Dendritic cell treated with granulocyte-macrophage colony-stimulating factor and Interleukin-4, amounts not matched to agents 40 ng/mL and 50 ng/mL, for 4 days (primary cell): ENCODE data around the gene TVP23C.
"Not testable (repeated sequence)": the region's sequence is repeated elsewhere in the genome, so short reads cannot be mapped to it uniquely, and the experiment has no call there.

ENCODE experiments used
- H3K27ac Mint-ChIP-seq: one replicate; pipeline ENCODE4 v1.8.0; 2022; ENCODE audit warnings: mild to moderate bottlenecking, mixed read lengths
- H3K27me3 Mint-ChIP-seq: one replicate; pipeline ENCODE4 v1.8.0; 2022; ENCODE audit warnings: mild to moderate bottlenecking, mixed read lengths
- H3K36me3 Mint-ChIP-seq: one replicate; pipeline ENCODE4 v1.8.0; 2022; ENCODE audit warnings: low read depth, mixed read lengths
- H3K4me1 Mint-ChIP-seq: one replicate; pipeline ENCODE4 v1.8.0; 2022; ENCODE audit warnings: low read depth, mixed read lengths
- H3K4me3 Mint-ChIP-seq: one replicate; pipeline ENCODE4 v1.8.0; 2022; ENCODE audit warnings: mild to moderate bottlenecking, moderate library complexity, mixed read lengths
- H3K9me3 Mint-ChIP-seq: one replicate; pipeline ENCODE4 v1.8.0; 2022; ENCODE audit warnings: mixed read lengths
- intact Hi-C: fragments of 100-400 bp; cut with micrococcal nuclease; formaldehyde crosslinking; loops from one replicate; pipeline ENCODE4 v1.15.0; 2022

Gene TVP23C

DNA sequence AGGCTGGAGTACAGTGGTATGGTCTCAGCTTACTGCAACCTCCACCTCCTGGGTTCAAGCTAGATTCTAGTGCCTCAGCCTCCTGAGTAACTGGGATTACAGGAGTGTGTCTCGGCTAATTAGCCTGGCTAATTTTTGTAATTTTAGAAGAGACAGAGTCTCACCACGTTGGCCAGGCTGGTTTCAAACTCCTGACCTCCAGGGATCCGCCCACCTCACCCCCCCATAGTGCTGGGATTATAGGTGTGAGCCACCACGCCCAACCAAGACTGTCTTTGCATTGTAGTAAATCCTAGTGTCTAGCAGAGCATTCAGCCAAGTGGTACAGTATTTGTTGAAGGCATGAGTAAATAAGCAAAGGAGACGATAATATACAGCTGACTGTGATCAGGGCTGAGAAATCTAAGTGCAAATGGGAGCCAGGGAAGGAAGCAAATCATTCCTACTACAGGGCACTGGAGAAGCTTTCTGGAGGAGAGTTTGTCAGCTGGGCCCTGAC is 5.9 kb downstream of the TVP23C start:
- H3K4me1 Mint-ChIP-seq, H3K27me3 Mint-ChIP-seq, H3K27ac Mint-ChIP-seq, intact Hi-C loops, H3K9me3 Mint-ChIP-seq, H3K4me3 Mint-ChIP-seq, H3K36me3 Mint-ChIP-seq: not testable (repeated sequence)

DNA sequence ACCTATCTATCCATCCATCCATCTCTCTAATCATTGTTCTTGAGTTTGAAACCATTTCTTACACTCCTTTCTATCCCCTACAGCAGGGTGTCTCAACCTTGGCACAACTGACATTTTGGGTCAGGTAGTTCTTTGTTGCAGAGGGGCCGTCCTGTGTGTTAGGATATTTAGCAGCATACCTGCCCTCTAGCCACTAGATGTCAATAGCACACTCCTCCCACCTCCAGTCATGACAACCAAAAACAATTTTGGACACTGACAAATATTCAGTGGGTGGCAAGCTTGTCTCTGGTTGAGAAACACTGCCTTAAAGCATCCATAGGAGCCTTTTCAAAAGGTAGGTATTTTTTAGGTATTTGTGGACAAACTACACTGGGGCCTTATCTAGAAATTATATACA is 10.4 kb downstream of the TVP23C start:
- H3K27me3 Mint-ChIP-seq, H3K27ac Mint-ChIP-seq, H3K9me3 Mint-ChIP-seq, H3K36me3 Mint-ChIP-seq, intact Hi-C loops, H3K4me3 Mint-ChIP-seq, H3K4me1 Mint-ChIP-seq: not testable (repeated sequence)

DNA sequence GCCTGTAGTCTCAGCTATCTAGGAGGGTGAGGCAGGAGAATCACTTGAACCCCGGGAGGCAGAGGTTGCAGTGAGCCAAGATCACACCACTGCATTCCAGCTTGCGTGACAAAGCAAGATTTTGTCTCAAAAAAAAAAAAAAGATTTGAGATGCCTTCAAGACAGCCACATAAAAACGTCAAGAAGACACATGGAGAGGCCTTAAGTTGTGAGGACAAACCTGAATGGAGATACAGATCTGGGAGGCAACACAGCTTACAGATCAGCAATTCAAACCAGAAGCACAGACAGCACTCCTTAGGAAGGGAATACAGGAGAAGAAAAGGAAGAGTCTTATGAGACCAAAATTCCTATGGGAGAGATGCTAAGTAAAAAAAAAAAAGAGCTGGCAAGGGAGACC is 13.7 kb downstream of the TVP23C start:
- H3K4me3 Mint-ChIP-seq, H3K36me3 Mint-ChIP-seq, H3K27ac Mint-ChIP-seq, intact Hi-C loops, H3K9me3 Mint-ChIP-seq, H3K4me1 Mint-ChIP-seq, H3K27me3 Mint-ChIP-seq: not testable (repeated sequence)

DNA sequence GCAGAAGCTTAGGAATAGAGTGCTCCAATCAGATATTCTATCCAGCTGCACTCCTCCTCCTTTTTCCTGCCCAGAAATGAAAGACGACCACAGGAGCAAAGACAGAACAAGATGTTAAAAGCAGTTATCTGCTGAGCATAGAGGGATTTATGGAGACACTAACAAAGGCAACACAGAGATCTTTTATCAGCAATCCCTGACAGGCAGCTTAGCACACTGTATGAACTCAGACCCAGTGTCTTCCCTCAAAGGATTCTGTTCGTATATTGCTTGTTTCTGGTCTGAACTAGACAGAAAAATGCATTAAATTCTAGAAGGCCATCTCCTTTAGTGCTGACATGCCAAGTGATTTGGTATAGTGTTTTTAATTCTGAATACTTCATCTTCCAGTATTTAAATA is 16.7 kb downstream of the TVP23C start:
- H3K27me3 Mint-ChIP-seq, H3K9me3 Mint-ChIP-seq, intact Hi-C loops, H3K4me3 Mint-ChIP-seq, H3K4me1 Mint-ChIP-seq, H3K27ac Mint-ChIP-seq: not testable (repeated sequence)
- peaks cover 12% of the 10 kb centered on the region for H3K36me3 Mint-ChIP-seq

- H3K27ac Mint-ChIP-seq, H3K4me3 Mint-ChIP-seq, H3K4me1 Mint-ChIP-seq, intact Hi-C loops, H3K9me3 Mint-ChIP-seq, H3K27me3 Mint-ChIP-seq: not testable (repeated sequence)
- H3K36me3 Mint-ChIP-seq, result peaks cover 12% of the 10 kb centered on the region
Observed at GRCh38 chr17:15540371-15541219, 22.7 kb downstream of the TVP23C start.

DNA sequence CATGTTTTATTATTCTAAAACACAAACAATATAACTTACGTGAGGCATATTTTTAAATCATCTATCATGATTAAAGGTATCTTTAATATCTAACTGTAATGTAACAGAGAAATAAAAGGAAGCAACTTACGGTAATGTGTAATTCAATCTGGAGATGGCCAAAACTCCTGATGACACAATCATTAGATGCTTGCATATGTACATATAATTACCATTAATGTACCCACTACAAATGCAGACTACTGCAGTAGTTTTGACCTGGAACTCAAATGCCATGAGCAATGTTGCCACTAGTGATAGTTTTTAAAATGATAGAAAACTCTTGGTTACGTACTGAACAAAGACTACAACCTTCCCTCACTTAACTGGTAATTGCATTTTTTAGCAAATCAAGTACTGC is 30.2 kb downstream of the TVP23C start:
- H3K36me3 Mint-ChIP-seq, H3K4me1 Mint-ChIP-seq, intact Hi-C loops, H3K27me3 Mint-ChIP-seq, H3K4me3 Mint-ChIP-seq, H3K9me3 Mint-ChIP-seq, H3K27ac Mint-ChIP-seq: not testable (repeated sequence)

DNA sequence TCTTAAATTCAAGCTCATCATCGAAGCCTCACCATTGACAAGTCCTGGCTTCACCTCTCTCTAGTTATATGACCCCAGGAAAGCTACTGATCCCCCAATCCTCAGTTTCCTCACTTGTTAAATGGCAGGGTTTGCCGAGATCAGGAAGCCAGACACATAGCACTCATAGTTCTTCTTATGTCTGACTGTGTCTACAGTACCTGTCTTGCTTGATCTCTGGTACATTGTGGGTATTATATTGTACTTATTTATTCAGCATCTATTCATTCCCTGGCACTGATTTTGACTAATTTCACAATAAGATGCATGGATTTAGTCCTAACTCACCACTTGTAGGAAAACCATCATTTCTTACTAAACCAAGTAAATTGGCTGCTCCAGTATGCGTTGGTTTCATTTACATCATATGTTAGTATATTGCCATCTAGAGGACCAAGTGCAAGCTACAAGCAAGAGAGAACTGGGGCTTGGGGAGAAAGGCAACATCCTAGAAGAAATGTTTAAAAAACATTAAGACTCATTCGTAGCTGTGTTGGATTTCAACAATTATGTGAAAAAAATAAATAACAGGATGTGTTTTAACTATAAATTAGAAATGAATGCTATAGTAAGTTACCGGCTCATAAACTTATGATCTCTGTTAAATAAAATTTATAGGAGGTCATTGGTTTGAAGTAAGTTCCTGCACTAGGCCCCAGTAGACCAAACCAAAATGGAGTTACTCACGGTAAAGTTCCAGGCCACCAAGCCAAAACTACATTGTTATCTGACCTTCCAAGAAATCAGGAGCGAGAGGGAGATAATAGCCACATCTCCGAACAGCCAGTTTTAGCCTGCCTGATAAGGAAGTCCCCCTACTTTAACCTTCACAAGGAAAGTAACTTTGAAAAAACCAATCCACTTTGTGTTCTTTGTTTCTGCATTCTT is 36.7 kb downstream of the TVP23C start:
- peaks cover 12% of the 10 kb centered on the region for H3K4me1 Mint-ChIP-seq
- H3K9me3 Mint-ChIP-seq, H3K27me3 Mint-ChIP-seq, H3K4me3 Mint-ChIP-seq, H3K27ac Mint-ChIP-seq, H3K36me3 Mint-ChIP-seq: not testable (repeated sequence)
- intact Hi-C loops, result loop anchor here (5.0 kb wide), 1 partner anchor 264 kb away; no protein-coding TSS in a partner anchor

GRCh38 chr17:15524990-15525985 is 38.0 kb downstream of the TVP23C start:
- not testable (repeated sequence) for H3K9me3 Mint-ChIP-seq, H3K36me3 Mint-ChIP-seq, H3K27ac Mint-ChIP-seq, H3K27me3 Mint-ChIP-seq, H3K4me3 Mint-ChIP-seq
- H3K4me1 Mint-ChIP-seq, result peaks cover 12% of the 10 kb centered on the region
- intact Hi-C loops, result loop anchor here (5.0 kb wide), 1 partner anchor 263 kb away; no protein-coding TSS in a partner anchor

GRCh38 chr17:15516150-15516549 is 47.1 kb downstream of the TVP23C start:
- Mint-ChIP-seq H3K4me1 (no peaks in the 10 kb centered on the region), H3K27ac (no peak overlapping the region), H3K4me3 (no peak overlapping the region), H3K9me3 (no peaks in the 10 kb centered on the region), H3K27me3 (no peaks in the 10 kb centered on the region), H3K36me3 (peaks cover 11% of the 10 kb centered on the region)
- intact Hi-C loops, result no loop called here

DNA sequence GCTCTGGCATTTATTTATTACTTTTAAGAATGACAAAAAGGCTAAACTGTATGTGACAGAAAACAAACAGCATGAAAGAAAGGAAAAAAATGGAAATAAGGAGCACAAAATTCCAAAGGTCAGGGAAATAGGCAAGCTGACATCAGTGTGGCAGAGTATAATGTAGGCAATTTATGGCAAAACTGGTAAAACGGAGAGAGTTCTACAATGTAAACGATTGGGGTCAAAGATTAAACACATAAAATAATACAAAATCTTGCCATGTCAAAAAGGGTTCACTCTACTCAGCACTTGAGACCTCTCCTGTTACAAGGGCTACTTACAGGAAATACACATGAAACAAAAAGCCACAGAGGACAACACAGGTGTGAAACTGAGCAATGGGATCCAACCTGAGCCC is 48.8 kb downstream of the TVP23C start:
- Mint-ChIP-seq H3K27me3 (no peaks in the 10 kb centered on the region), H3K4me1 (peaks cover 7% of the 10 kb centered on the region), H3K9me3 (no peaks in the 10 kb centered on the region), H3K4me3 (no peak overlapping the region), H3K27ac (no peak overlapping the region), H3K36me3 (peaks cover 11% of the 10 kb centered on the region)
- intact Hi-C loops, result no loop called here

DNA sequence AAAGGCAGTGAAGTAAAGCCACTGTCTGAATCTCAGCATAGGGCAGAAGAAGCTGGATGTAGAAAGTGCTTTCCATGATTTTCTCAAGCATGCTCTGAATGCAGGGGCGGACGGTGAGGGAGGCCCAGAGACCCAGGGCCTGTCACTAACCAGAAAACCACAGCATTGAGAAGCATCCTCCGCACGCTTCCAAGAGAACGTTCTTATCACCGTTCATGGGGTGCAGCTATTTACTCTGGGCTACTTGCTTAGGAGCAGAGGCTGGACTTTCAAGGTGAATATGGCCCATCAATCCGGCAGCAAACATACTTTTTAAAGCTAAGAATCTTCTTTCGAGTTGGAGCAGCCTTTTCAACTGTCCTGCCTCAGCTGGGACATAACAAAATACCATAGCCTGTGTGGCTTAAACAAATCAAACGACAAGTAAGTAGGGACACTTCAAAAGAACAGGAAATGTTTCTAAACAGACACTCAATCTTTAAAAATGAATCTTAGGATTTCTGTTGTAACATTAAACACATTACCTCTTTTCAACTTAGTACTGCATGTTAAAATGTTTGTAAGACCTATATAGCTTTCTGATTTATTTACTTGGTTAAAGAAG is 49.3 kb downstream of the TVP23C start:
- Mint-ChIP-seq H3K4me3 (no peak overlapping the region), H3K9me3 (no peaks in the 10 kb centered on the region), H3K4me1 (peaks cover 7% of the 10 kb centered on the region), H3K27ac (no peak overlapping the region), H3K27me3 (no peaks in the 10 kb centered on the region), H3K36me3 (peaks cover 11% of the 10 kb centered on the region)
- intact Hi-C loops, result no loop called here

- intact Hi-C loops, result no loop called here
- H3K27ac Mint-ChIP-seq, result no peak overlapping the region
- H3K27me3 Mint-ChIP-seq, result no peaks in the 10 kb centered on the region
- H3K36me3 Mint-ChIP-seq, result peaks cover 11% of the 10 kb centered on the region
- peaks cover 7% of the 10 kb centered on the region for H3K4me1 Mint-ChIP-seq
- H3K4me3 Mint-ChIP-seq, result no peak overlapping the region
- no peaks in the 10 kb centered on the region for H3K9me3 Mint-ChIP-seq
Observed at GRCh38 chr17:15513058-15513791, 50.1 kb downstream of the TVP23C start.
